HTR-8/SVneo (cell line): ENCODE data around the gene MAST2.
"Not testable (repeated sequence)": the region's sequence is repeated elsewhere in the genome, so short reads cannot be mapped to it uniquely, and the experiment has no call there.

ENCODE experiments used
- DNase-seq: peaks from one replicate; pipeline ENCODE4 v3.0.0; 2011; ENCODE audit warnings: low spot score, mixed read lengths; ENCODE audit not compliant: insufficient read length
- FAIRE-seq: peaks from 2 replicates; lab custom pipeline; 2011; peaks lifted over from hg19 to GRCh38; lab: Jason Lieb, UNC

MAST2 gene

GRCh38 chr1:45850017-45850416, 46.6 kb downstream of the MAST2 start:
- FAIRE-seq, result no peak
- DNase-seq, result no peak

- DNase-seq, result no peak
- no peak for FAIRE-seq
These were observed 51.3 kb downstream of the MAST2 start for GRCh38 chr1:45854724-45855123.

- FAIRE-seq (no peak), DNase-seq (no peak)
These were observed 53.8 kb downstream of the MAST2 start for GRCh38 chr1:45857101-45857700.

- FAIRE-seq, DNase-seq: not testable (repeated sequence)
These were observed 54.5 kb downstream of the MAST2 start for GRCh38 chr1:45857755-45858492.

- DNase-seq, result no peak
- FAIRE-seq, result no peak
These were observed 55.8 kb downstream of the MAST2 start for GRCh38 chr1:45859221-45859620.

- DNase-seq (no peak), FAIRE-seq (no peak)
These were observed 58.6 kb downstream of the MAST2 start for GRCh38 chr1:45862008-45862407.

GRCh38 chr1:45863218-45863617, 59.8 kb downstream of the MAST2 start:
- no peak for DNase-seq
- FAIRE-seq, result no peak

- no peak for FAIRE-seq
- DNase-seq, result no peak
These were observed 61.0 kb downstream of the MAST2 start for GRCh38 chr1:45864167-45865106.

GRCh38 chr1:45867697-45868348, 64.4 kb downstream of the MAST2 start:
- DNase-seq, result no peak

GRCh38 chr1:45868861-45869260, 65.4 kb downstream of the MAST2 start:
- no peak for FAIRE-seq
- no peak for DNase-seq

More at GRCh38 chr1:45867697-45868348, 64.4 kb downstream of the MAST2 start:
- no peak for FAIRE-seq

- FAIRE-seq, result no peak
These were observed 67.1 kb downstream of the MAST2 start for GRCh38 chr1:45870500-45870899.

GRCh38 chr1:45872173-45872801, 68.9 kb downstream of the MAST2 start:
- not testable (repeated sequence) for FAIRE-seq
- peak; percentile 27 for DNase-seq

More at GRCh38 chr1:45870500-45870899, 67.1 kb downstream of the MAST2 start:
- DNase-seq, result no peak

GRCh38 chr1:45876000-45876617, 72.7 kb downstream of the MAST2 start:
- FAIRE-seq, result no peak
- DNase-seq, result no peak

GRCh38 chr1:45877264-45877663, 73.9 kb downstream of the MAST2 start:
- DNase-seq (no peak), FAIRE-seq (no peak)

- FAIRE-seq, result no peak
- DNase-seq, result no peak
These were observed 76.6 kb downstream of the MAST2 start for GRCh38 chr1:45879885-45880598.

GRCh38 chr1:45880930-45881329, 77.5 kb downstream of the MAST2 start:
- DNase-seq (no peak), FAIRE-seq (no peak)

- DNase-seq (no peak), FAIRE-seq (no peak)
These were observed 80.2 kb downstream of the MAST2 start for GRCh38 chr1:45883658-45884057.

GRCh38 chr1:45884700-45885099, 81.3 kb downstream of the MAST2 start:
- FAIRE-seq (no peak), DNase-seq (no peak)

GRCh38 chr1:45886229-45886628, 82.8 kb downstream of the MAST2 start:
- DNase-seq (no peak), FAIRE-seq (no peak)
